HCT116 (cell line): ENCODE data around the gene PTTG1IP. TPM values are rescaled to one million over a fixed set of nuclear protein-coding genes. Genes with fewer than 3 reads are reported as not detected.

ENCODE experiments used
- ATAC-seq: fragments of 200-7000 bp; cut with Tn5 transposase; 2 replicates; pipeline ENCODE4 v1.9.1; 2020; ENCODE audit warnings: mild to moderate bottlenecking, moderate library complexity
- BruUV-seq: library from RNA; stranded (reverse); fragments of 400-500 nt; replicated peaks from 2 replicates; lab custom pipeline; 2021; lab: Mats Ljungman, UMichigan
- CTCF ChIA-PET: fragments of 300-600 bp; sonication (Branson Sonifier 250); formaldehyde crosslinking; loops from one replicate; lab custom pipeline; 2021; ENCODE audit warnings: antibody characterized with exemption; lab: Charles Lee
- POLR2A ChIA-PET: fragments of 300-600, 350-600 bp; sonication (Branson Sonifier 250); formaldehyde crosslinking; loops from one replicate; lab custom pipeline; 2021; ENCODE audit warnings: antibody characterized with exemption; lab: Charles Lee
- RAD21 ChIA-PET, 2 experiments: fragments of 300-600 bp; sonication (Branson Sonifier 250); formaldehyde crosslinking; loops; one replicate each; lab custom pipeline; 2023; ENCODE audit warnings: low total read pairs in 2 of 2; ENCODE audit not compliant: uncharacterized antibody in 2 of 2, unreplicated experiment in 2 of 2, low non-redundant PET in 1 of 2; lab: Charles Lee
- DNase-seq: peaks from one replicate; pipeline ENCODE4 v3.0.0-alpha.2; 2010; ENCODE audit warnings: low read depth, low spot score
- H2AFZ ChIP-seq: fragments of 200-600 bp; shearing (Covaris generic), sonication (generic); 2 replicates; pipeline ENCODE4 v1.6.1; 2017; ENCODE audit warnings: low read depth, mixed run types, mixed read lengths, antibody characterized with exemption, low read length; ENCODE audit not compliant: poor library complexity, severe bottlenecking
- H3K27ac ChIP-seq: 2 replicates; pipeline ENCODE4 v1.5.1; 2012; ENCODE audit warnings: low read depth, low read length
- H3K27me3 ChIP-seq: fragments of 200-600 bp; sonication (generic); 2 replicates; pipeline ENCODE4 v1.6.1; 2016; ENCODE audit warnings: mixed run types, low read length, mixed read lengths; ENCODE audit not compliant: insufficient read depth
- H3K36me3 ChIP-seq, 2 experiments: fragments of 200-500 bp in 1 of 2; fragments of 200-600 bp in 1 of 2; sonication (Bioruptor generic) in 1 of 2; sonication (generic) in 1 of 2; 2 replicates each; pipeline versions ENCODE4 v1.5.1 to v1.6.1; 2014 to 2016; ENCODE audit warnings: low read length in 2 of 2, inconsistent platforms in 1 of 2, mixed read lengths in 1 of 2, mixed run types in 1 of 2; ENCODE audit not compliant: insufficient read depth in 2 of 2, control insufficient read depth in 1 of 2
- H3K4me1 ChIP-seq, 2 experiments: fragments of 200-600 bp in 1 of 2; sonication (generic) in 1 of 2; 2 replicates each; pipeline versions ENCODE4 v1.5.1 to v1.6.1; 2012 to 2017; ENCODE audit warnings: low read length in 2 of 2, inconsistent platforms in 1 of 2, mild to moderate bottlenecking in 1 of 2, mixed read lengths in 1 of 2, mixed run types in 1 of 2, moderate library complexity in 1 of 2; ENCODE audit not compliant: insufficient read depth in 2 of 2, control insufficient read depth in 1 of 2
- H3K4me2 ChIP-seq: fragments of 200-600 bp; sonication (generic); 2 replicates; pipeline ENCODE4 v1.6.1; 2017; ENCODE audit warnings: mixed run types, low read length, mixed read lengths
- H3K4me3 ChIP-seq, 2 experiments: fragments of 200-600 bp in 1 of 2; sonication (generic) in 1 of 2; replicated peaks in 1 of 2; 2 replicates each; pipeline ENCODE4 v1.5.1; 2011 to 2016; ENCODE audit warnings: low read length in 2 of 2, control low read depth in 1 of 2, low read depth in 1 of 2, mild to moderate bottlenecking in 1 of 2, mixed read lengths in 1 of 2, mixed run types in 1 of 2
- H3K79me2 ChIP-seq: fragments of 200-600 bp; sonication (generic); 2 replicates; pipeline ENCODE4 v1.6.1; 2017; ENCODE audit warnings: mild to moderate bottlenecking, mixed run types, low read length, moderate library complexity, mixed read lengths; ENCODE audit not compliant: insufficient read depth
- H3K9ac ChIP-seq: fragments of 200-600 bp; sonication (generic); 2 replicates; pipeline ENCODE4 v1.6.1; 2016; ENCODE audit warnings: low read length, mixed read lengths
- H3K9me2 ChIP-seq: fragments of 200-600 bp; sonication (generic), shearing (Covaris generic); 2 replicates; pipeline ENCODE4 v1.6.1; 2017; ENCODE audit warnings: mixed run types, mild to moderate bottlenecking, moderate library complexity; ENCODE audit not compliant: insufficient read depth
- H3K9me3 ChIP-seq, 2 experiments: fragments of 200-500 bp in 1 of 2; fragments of 200-600 bp in 1 of 2; sonication (Bioruptor generic) in 1 of 2; sonication (generic) in 1 of 2; 2 replicates each; pipeline ENCODE4 v1.6.1; 2014 to 2017; ENCODE audit warnings: low read length in 2 of 2, mixed read lengths in 2 of 2, inconsistent platforms in 1 of 2, low read depth in 1 of 2, mild to moderate bottlenecking in 1 of 2, mixed run types in 1 of 2, moderate library complexity in 1 of 2; ENCODE audit not compliant: control insufficient read depth in 1 of 2, insufficient read depth in 1 of 2
- H4K20me1 ChIP-seq: fragments of 200-600 bp; sonication (generic), shearing (Covaris generic); 2 replicates; pipeline ENCODE4 v1.6.1; 2017; ENCODE audit warnings: mixed run types, mild to moderate bottlenecking, moderate library complexity; ENCODE audit not compliant: insufficient read depth
- CEBPB ChIP-seq: IDR thresholded peaks from 2 replicates; pipeline ENCODE4 v1.6.1; 2012; ENCODE audit warnings: low read depth
- FOSL1 ChIP-seq: IDR thresholded peaks from 2 replicates; pipeline ENCODE4 v1.6.1; 2012; ENCODE audit warnings: low read depth
- POLR2A ChIP-seq: IDR thresholded peaks from 2 replicates; pipeline ENCODE4 v1.7.0; 2011; ENCODE audit warnings: borderline replicate concordance; ENCODE audit not compliant: insufficient read depth, insufficient read length; ENCODE audit errors: extremely low read depth
- POLR2AphosphoS5 ChIP-seq: IDR thresholded peaks from 2 replicates; pipeline ENCODE4 v1.6.1; 2011; ENCODE audit warnings: mild to moderate bottlenecking, low read depth, low read length, moderate library complexity
- RAD21 ChIP-seq: IDR thresholded peaks from 2 replicates; pipeline ENCODE4 v1.6.1; 2012; ENCODE audit warnings: low read depth, mild to moderate bottlenecking
- SRF ChIP-seq: IDR thresholded peaks from 2 replicates; pipeline ENCODE4 v1.6.1; 2012; ENCODE audit warnings: low read depth
- ZNF274 ChIP-seq: fragments of 200-500 bp; sonication (Bioruptor generic); IDR thresholded peaks from 2 replicates; pipeline ENCODE4 v1.6.1; 2014; ENCODE audit warnings: mild to moderate bottlenecking, low read depth, low read length, inconsistent platforms
- intact Hi-C: fragments of 100-400 bp; cut with micrococcal nuclease; formaldehyde crosslinking; loops from 2 replicates; pipeline ENCODE4 v1.10.0; 2022
- total RNA-seq: library from RNA; stranded (reverse); gene quantifications from one replicate; pipeline ENCODE4 v1.2.1, GENCODE V29; 2021; ENCODE audit not compliant: unreplicated experiment
- TF ChIP-seq, protein P1 (sequence below): IDR thresholded peaks from 2 replicates; pipeline ENCODE4 v1.6.1; 2011; ENCODE audit warnings: mild to moderate bottlenecking, low read length, moderate library complexity; ENCODE audit not compliant: insufficient replicate concordance; ENCODE audit errors: extremely low read depth
- TF ChIP-seq, protein P2 (sequence below): IDR thresholded peaks from 2 replicates; pipeline ENCODE4 v1.6.1; 2012; ENCODE audit warnings: low read depth
- TF ChIP-seq, protein P3 (sequence below), 3 experiments: fragments of 200-600 bp in 1 of 3; sonication (generic) in 1 of 3; IDR thresholded peaks in 2 of 3; conservative IDR thresholded peaks in 1 of 3; 2 replicates each; pipeline ENCODE4 v1.5.1; 2012 to 2017; ENCODE audit warnings: low read depth in 2 of 3, low read length in 2 of 3, antibody characterized with exemption in 1 of 3, borderline replicate concordance in 1 of 3, control low read depth in 1 of 3, mild to moderate bottlenecking in 1 of 3, mixed read lengths in 1 of 3, mixed run types in 1 of 3, moderate library complexity in 1 of 3; ENCODE audit not compliant: insufficient read depth in 1 of 3

PTTG1IP gene
- total RNA-seq, 1 experiment from 2014 or later = 83.4 TPM

DNA sequence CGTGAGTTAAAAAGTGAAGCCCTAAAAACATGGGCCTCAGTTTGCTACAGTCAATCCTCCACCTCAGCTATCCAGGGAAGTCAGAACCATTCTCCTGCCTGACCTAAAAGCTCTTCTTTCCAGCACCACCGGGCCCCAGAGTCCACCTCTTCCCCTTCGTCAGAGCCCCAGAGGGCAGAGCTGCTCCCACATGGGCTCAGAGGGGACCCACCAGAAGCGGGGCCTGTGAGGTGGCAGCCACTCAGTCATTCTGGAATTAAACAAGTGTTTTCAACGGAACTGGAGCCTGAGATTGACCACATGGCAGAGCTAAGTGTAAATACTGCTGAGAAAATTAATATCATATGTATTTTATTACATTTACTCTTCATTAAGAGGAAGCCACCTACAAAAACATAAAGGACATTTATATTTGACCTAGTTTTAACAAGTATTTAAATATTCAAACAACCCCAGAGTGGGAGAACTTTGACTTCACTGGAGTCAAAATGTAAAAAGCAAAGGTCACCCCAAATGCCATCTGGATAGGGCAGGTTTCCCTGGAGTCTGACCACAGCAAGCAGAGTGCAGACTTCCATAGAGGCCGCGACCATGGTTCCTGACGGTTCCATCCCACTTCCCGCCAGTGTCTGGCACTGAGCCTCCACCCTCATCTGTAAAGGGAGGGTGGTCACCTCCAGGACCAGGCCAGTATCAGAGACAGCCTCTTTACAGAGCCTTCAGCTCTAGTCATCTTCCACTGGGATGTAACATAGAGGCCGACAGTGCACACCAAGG, 57.5 kb downstream of the PTTG1IP start:
- no peak overlapping the region for H3K4me3 ChIP-seq
- no peaks in the 10 kb centered on the region for H4K20me1 ChIP-seq
- no peaks in the 10 kb centered on the region for H3K9me2 ChIP-seq
- no peak overlapping the region for H3K27ac ChIP-seq
- no TSS peak for BruUV-seq
- RAD21 ChIA-PET = no interaction called here
- H3K9me3 ChIP-seq = peaks cover 0 to 3% of the 10 kb centered on the region in 2 experiments; a peak in 1 of 4 replicates
- H3K9ac ChIP-seq = no peak overlapping the region
- no peak overlapping the region for H3K4me2 ChIP-seq
- POLR2A ChIA-PET = no interaction called here
- DNase-seq (no peak), ATAC-seq (no peak)
- H3K27me3 ChIP-seq = no peaks in the 10 kb centered on the region
- TF ChIP-seq POLR2AphosphoS5 (no peak), FOSL1 (no peak), POLR2A (no peak), SRF (no peak), RAD21 (no peak), ZNF274 (no peak), CEBPB (no peak)
- TF ChIP-seq, protein P1, sequence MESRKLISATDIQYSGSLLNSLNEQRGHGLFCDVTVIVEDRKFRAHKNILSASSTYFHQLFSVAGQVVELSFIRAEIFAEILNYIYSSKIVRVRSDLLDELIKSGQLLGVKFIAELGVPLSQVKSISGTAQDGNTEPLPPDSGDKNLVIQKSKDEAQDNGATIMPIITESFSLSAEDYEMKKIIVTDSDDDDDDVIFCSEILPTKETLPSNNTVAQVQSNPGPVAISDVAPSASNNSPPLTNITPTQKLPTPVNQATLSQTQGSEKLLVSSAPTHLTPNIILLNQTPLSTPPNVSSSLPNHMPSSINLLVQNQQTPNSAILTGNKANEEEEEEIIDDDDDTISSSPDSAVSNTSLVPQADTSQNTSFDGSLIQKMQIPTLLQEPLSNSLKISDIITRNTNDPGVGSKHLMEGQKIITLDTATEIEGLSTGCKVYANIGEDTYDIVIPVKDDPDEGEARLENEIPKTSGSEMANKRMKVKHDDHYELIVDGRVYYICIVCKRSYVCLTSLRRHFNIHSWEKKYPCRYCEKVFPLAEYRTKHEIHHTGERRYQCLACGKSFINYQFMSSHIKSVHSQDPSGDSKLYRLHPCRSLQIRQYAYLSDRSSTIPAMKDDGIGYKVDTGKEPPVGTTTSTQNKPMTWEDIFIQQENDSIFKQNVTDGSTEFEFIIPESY = no peak
- TF ChIP-seq, protein P2, sequence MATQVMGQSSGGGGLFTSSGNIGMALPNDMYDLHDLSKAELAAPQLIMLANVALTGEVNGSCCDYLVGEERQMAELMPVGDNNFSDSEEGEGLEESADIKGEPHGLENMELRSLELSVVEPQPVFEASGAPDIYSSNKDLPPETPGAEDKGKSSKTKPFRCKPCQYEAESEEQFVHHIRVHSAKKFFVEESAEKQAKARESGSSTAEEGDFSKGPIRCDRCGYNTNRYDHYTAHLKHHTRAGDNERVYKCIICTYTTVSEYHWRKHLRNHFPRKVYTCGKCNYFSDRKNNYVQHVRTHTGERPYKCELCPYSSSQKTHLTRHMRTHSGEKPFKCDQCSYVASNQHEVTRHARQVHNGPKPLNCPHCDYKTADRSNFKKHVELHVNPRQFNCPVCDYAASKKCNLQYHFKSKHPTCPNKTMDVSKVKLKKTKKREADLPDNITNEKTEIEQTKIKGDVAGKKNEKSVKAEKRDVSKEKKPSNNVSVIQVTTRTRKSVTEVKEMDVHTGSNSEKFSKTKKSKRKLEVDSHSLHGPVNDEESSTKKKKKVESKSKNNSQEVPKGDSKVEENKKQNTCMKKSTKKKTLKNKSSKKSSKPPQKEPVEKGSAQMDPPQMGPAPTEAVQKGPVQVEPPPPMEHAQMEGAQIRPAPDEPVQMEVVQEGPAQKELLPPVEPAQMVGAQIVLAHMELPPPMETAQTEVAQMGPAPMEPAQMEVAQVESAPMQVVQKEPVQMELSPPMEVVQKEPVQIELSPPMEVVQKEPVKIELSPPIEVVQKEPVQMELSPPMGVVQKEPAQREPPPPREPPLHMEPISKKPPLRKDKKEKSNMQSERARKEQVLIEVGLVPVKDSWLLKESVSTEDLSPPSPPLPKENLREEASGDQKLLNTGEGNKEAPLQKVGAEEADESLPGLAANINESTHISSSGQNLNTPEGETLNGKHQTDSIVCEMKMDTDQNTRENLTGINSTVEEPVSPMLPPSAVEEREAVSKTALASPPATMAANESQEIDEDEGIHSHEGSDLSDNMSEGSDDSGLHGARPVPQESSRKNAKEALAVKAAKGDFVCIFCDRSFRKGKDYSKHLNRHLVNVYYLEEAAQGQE = no peak
- TF ChIP-seq, protein P3, sequence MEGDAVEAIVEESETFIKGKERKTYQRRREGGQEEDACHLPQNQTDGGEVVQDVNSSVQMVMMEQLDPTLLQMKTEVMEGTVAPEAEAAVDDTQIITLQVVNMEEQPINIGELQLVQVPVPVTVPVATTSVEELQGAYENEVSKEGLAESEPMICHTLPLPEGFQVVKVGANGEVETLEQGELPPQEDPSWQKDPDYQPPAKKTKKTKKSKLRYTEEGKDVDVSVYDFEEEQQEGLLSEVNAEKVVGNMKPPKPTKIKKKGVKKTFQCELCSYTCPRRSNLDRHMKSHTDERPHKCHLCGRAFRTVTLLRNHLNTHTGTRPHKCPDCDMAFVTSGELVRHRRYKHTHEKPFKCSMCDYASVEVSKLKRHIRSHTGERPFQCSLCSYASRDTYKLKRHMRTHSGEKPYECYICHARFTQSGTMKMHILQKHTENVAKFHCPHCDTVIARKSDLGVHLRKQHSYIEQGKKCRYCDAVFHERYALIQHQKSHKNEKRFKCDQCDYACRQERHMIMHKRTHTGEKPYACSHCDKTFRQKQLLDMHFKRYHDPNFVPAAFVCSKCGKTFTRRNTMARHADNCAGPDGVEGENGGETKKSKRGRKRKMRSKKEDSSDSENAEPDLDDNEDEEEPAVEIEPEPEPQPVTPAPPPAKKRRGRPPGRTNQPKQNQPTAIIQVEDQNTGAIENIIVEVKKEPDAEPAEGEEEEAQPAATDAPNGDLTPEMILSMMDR (IDR thresholded peaks at IDR 0.05 in 2 of 3, conservative IDR thresholded peaks at IDR 0.05 in 1 of 3; ENCODE audit: borderline replicate concordance in 1 of 3, insufficient read depth in 1 of 3, low read depth in 2 of 3, low read length in 2 of 3) = no peak
- intact Hi-C loops = no loop called here
- CTCF ChIA-PET = no interaction called here
- H2AFZ ChIP-seq = no peak overlapping the region
- 0 out of 2 replicates have a peak, but pooled peaks cover 7% of the 10 kb centered on the region for H3K79me2 ChIP-seq
- H3K4me1 ChIP-seq = peaks cover 2 to 6% of the 10 kb centered on the region in 2 experiments; a peak in 2 of 4 replicates
- H3K36me3 ChIP-seq = no peaks in the 10 kb centered on the region
